K562 (cell line): ENCODE measurements around the gene ADK. TPM values are rescaled to one million over a fixed set of nuclear protein-coding genes. Genes with fewer than 3 reads are reported as not detected.

Source experiments
- ATAC-seq: fragments of 200-7000 bp; cut with Tn5 transposase; 3 replicates; pipeline ENCODE4 v1.9.1; 2020; ENCODE audit warnings: moderate library complexity
- BruUV-seq: library from RNA; stranded (reverse); fragments of 400-500 nt; replicated peaks from 2 replicates; lab custom pipeline; 2021; lab: Mats Ljungman, UMichigan
- CTCF ChIA-PET: fragments of 300-600 bp; formaldehyde crosslinking; extraction: SDS; loops from one replicate; lab custom pipeline; 2021; ENCODE audit warnings: low intra/inter-chr PET ratio; lab: Yijun Ruan, JAX
- POLR2A ChIA-PET: fragments of 300-600, 350-650 bp; sonication (Branson Sonifier 250); formaldehyde crosslinking; extraction: SDS; loops from one replicate; lab custom pipeline; 2021; ENCODE audit warnings: antibody characterized with exemption, inconsistent platforms; lab: Yijun Ruan, JAX
- DNase-seq, 4 experiments: peaks; one replicate each; pipeline versions ENCODE4 v3.0.0 to v3.0.0-alpha.2; 2011 to 2018; ENCODE audit warnings: low spot score in 3 of 4, mixed read lengths in 3 of 4; ENCODE audit errors: extremely low read depth in 1 of 4
- FAIRE-seq: peaks from 2 replicates; lab custom pipeline; 2011; peaks lifted over from hg19 to GRCh38; lab: Jason Lieb, UNC
- H2AFZ ChIP-seq: 2 replicates; pipeline ENCODE4 v1.6.0; 2011; ENCODE audit warnings: low read depth, low read length, control low read depth, inconsistent platforms
- H3K27ac ChIP-seq: fragments of 200-600 bp; 3 replicates; pipeline ENCODE4 v1.8.0; 2011; ENCODE audit warnings: low read depth, mild to moderate bottlenecking, control low read depth, inconsistent platforms, low read length, moderate library complexity, mixed read lengths; ENCODE audit errors: extremely low read depth
- H3K27me3 ChIP-seq, 2 experiments: fragments of 300-600 bp in 1 of 2; 2 replicates in 1 of 2; 3 replicates in 1 of 2; pipeline versions ENCODE4 v1.6.0 to v1.8.0; 2011; ENCODE audit warnings: inconsistent platforms in 2 of 2, low read length in 2 of 2, mild to moderate bottlenecking in 1 of 2, mixed read lengths in 1 of 2, moderate library complexity in 1 of 2; ENCODE audit not compliant: control insufficient read depth in 2 of 2, insufficient read depth in 2 of 2
- H3K36me3 ChIP-seq: fragments of 300-600 bp; 3 replicates; pipeline ENCODE4 v1.8.0; 2011; ENCODE audit warnings: mild to moderate bottlenecking, low read length, inconsistent platforms; ENCODE audit not compliant: control insufficient read depth, insufficient read depth
- H3K4me1 ChIP-seq, 2 experiments: fragments of 200-600 bp in 1 of 2; replicated peaks in 1 of 2; 2 replicates in 1 of 2; 3 replicates in 1 of 2; pipeline versions ENCODE4 v1.5.1 to v1.8.0; 2011; ENCODE audit warnings: inconsistent platforms in 2 of 2, low read length in 2 of 2, mild to moderate bottlenecking in 1 of 2, mixed read lengths in 1 of 2, moderate library complexity in 1 of 2; ENCODE audit not compliant: control insufficient read depth in 2 of 2, insufficient read depth in 2 of 2
- H3K4me2 ChIP-seq: 2 replicates; pipeline ENCODE4 v1.6.1; 2011; ENCODE audit warnings: low read length, control low read depth, inconsistent platforms, mixed read lengths; ENCODE audit not compliant: insufficient read depth
- H3K4me3 ChIP-seq: fragments of 200-600 bp; sonication (generic), shearing (Covaris generic); 2 replicates; pipeline ENCODE4 v1.5.1; 2016; ENCODE audit warnings: control low read depth, inconsistent platforms
- H3K79me2 ChIP-seq: fragments of 200-600 bp; 3 replicates; pipeline ENCODE4 v1.8.0; 2011; ENCODE audit warnings: low read length, inconsistent platforms; ENCODE audit not compliant: control insufficient read depth, insufficient read depth
- H3K9ac ChIP-seq, 2 experiments: 2 replicates each; pipeline versions ENCODE4 v1.6.0 to v1.6.1; 2011; ENCODE audit warnings: low read depth in 2 of 2, low read length in 2 of 2, control low read depth in 1 of 2, inconsistent platforms in 1 of 2, mild to moderate bottlenecking in 1 of 2, mixed read lengths in 1 of 2; ENCODE audit not compliant: insufficient read depth in 1 of 2
- H3K9me1 ChIP-seq: one replicate; pipeline ENCODE4 v1.6.0; 2011; ENCODE audit warnings: inconsistent platforms, mild to moderate bottlenecking, low read length, moderate library complexity; ENCODE audit not compliant: control insufficient read depth, insufficient read depth
- H3K9me3 ChIP-seq: replicated peaks from 2 replicates; pipeline ENCODE4 v1.5.1; 2011; ENCODE audit warnings: low read depth, low read length, inconsistent platforms; ENCODE audit not compliant: control insufficient read depth, insufficient read depth
- H4K20me1 ChIP-seq: replicated peaks from 2 replicates; pipeline ENCODE4 v1.6.1; 2011; ENCODE audit warnings: low read length, inconsistent platforms, mixed read lengths; ENCODE audit not compliant: control insufficient read depth, insufficient read depth
- C11orf30 ChIP-seq: fragments of 450-650 bp; IDR thresholded peaks from 2 replicates; pipeline ENCODE4 v1.6.1; 2016; ENCODE audit warnings: low read depth, mild to moderate bottlenecking
- E2F4 ChIP-seq: sonication (generic); formaldehyde crosslinking; IDR thresholded peaks from 2 replicates; pipeline ENCODE4 v1.8.0; 2022; ENCODE audit warnings: mild to moderate bottlenecking, low read depth, missing genetic modification reagents
- GATAD2A ChIP-seq: fragments of 450-650 bp; IDR thresholded peaks from 2 replicates; pipeline ENCODE4 v1.6.1; 2017
- GTF2B ChIP-seq: IDR thresholded peaks from 2 replicates; pipeline ENCODE4 v1.6.1; 2011; ENCODE audit not compliant: insufficient read length; ENCODE audit errors: extremely low read depth
- HNRNPH1 ChIP-seq: fragments of 200-400 bp; formaldehyde crosslinking; optimal IDR thresholded peaks from 2 replicates; pipeline ENCODE3; 2017; ENCODE audit warnings: low read depth, mild to moderate bottlenecking, low read length, moderate library complexity
- JUND ChIP-seq, 2 experiments: IDR thresholded peaks; 2 replicates in 1 of 2; 3 replicates in 1 of 2; pipeline ENCODE4 v1.6.1; 2011; ENCODE audit warnings: borderline replicate concordance in 2 of 2, low read depth in 2 of 2, low read length in 2 of 2, improper control_type of control experiment in 1 of 2, missing biosample characterization in 1 of 2, missing genetic modification characterization in 1 of 2, missing genetic modification reagents in 1 of 2
- NCOR1 ChIP-seq: fragments of 450-650 bp; IDR thresholded peaks from 2 replicates; pipeline ENCODE4 v1.6.1; 2016; ENCODE audit warnings: mild to moderate bottlenecking, moderate library complexity
- SRSF3 ChIP-seq: fragments of 200-400 bp; formaldehyde crosslinking; IDR thresholded peaks from 2 replicates; pipeline ENCODE4 v1.6.1; 2016; ENCODE audit warnings: mild to moderate bottlenecking, low read length, moderate library complexity; ENCODE audit not compliant: insufficient read depth
- TOE1 ChIP-seq, 2 experiments: fragments of 450-650 bp in 1 of 2; sonication (generic) in 1 of 2; formaldehyde crosslinking in 1 of 2; IDR thresholded peaks; 2 replicates each; pipeline versions ENCODE4 v1.7.1 to v1.8.0; 2016 to 2022; ENCODE audit warnings: borderline replicate concordance in 2 of 2, mild to moderate bottlenecking in 2 of 2, antibody characterized with exemption in 1 of 2, inconsistent platforms in 1 of 2, low read depth in 1 of 2, missing genetic modification reagents in 1 of 2, moderate library complexity in 1 of 2
- ZBTB1 ChIP-seq: sonication (generic); formaldehyde crosslinking; IDR thresholded peaks from 2 replicates; pipeline ENCODE4 v1.8.1; 2023; ENCODE audit warnings: missing genetic modification reagents, low read depth, mild to moderate bottlenecking, borderline replicate concordance
- ZNF224 ChIP-seq: sonication (generic); formaldehyde crosslinking; IDR thresholded peaks from 2 replicates; pipeline ENCODE4 v1.8.0; 2022; ENCODE audit warnings: mild to moderate bottlenecking, missing genetic modification reagents
- in situ Hi-C: fragments of 300-500 bp; cut with MboI; formaldehyde crosslinking; loops from 4 replicates; pipeline ENCODE4 v1.15.0; 2018; ENCODE audit warnings: inconsistent platforms, mixed read lengths
- intact Hi-C: fragments of 100-400 bp; cut with micrococcal nuclease; formaldehyde crosslinking; loops from 2 replicates; pipeline ENCODE4 v1.14.2; 2022
- polyA plus RNA-seq, 8 experiments: library from polyadenylated mRNA; depleted of rRNA in 4 of 8; stranded (reverse) in 5 of 8; unstranded in 3 of 8; fragments of >200 nt; fragmentation: Nextera tagmentation in 2 of 8; fragmentation: Illumina TruSeq in 1 of 8; extraction: Ambion mirVana in 2 of 8; extraction: Trizol in 1 of 8; gene quantifications; 2 replicates each; pipeline versions ENCODE4 v1.2.1 to v1.2.3, GENCODE V29; 2011 to 2014; ENCODE audit warnings: inconsistent platforms in 1 of 8, missing spikeins in 1 of 8
- total RNA-seq, 7 experiments: library from RNA; depleted of rRNA in 6 of 7; stranded (reverse); fragments of >200 nt in 6 of 7; fragmentation: Illumina TruSeq in 2 of 7; extraction: Trizol in 2 of 7; gene quantifications; 2 replicates each; pipeline versions ENCODE4 v1.2.1 to v1.2.3, GENCODE V29; 2011 to 2021; ENCODE audit warnings: low replicate concordance in 1 of 7
- TF ChIP-seq, protein P1 (sequence below): sonication (generic); formaldehyde crosslinking; IDR thresholded peaks from 2 replicates; pipeline ENCODE4 v1.8.0; 2022; ENCODE audit warnings: missing genetic modification reagents, mild to moderate bottlenecking, borderline replicate concordance
- TF ChIP-seq, protein P2 (sequence below): sonication (generic); formaldehyde crosslinking; IDR thresholded peaks from 2 replicates; pipeline ENCODE4 v1.8.0; 2022; ENCODE audit warnings: mild to moderate bottlenecking, missing genetic modification reagents
- TF ChIP-seq, protein P3 (sequence below): sonication (generic); formaldehyde crosslinking; IDR thresholded peaks from 2 replicates; pipeline ENCODE4 v1.8.1; 2023; ENCODE audit warnings: mild to moderate bottlenecking, missing genetic modification reagents

ADK gene
- total and polyA plus RNA-seq, 9 of the 15 experiments (the other 6 are each of a cell fraction or from before 2014, with no cell fraction given) = 54.2 to 97.8 (median 73.6) TPM

DNA sequence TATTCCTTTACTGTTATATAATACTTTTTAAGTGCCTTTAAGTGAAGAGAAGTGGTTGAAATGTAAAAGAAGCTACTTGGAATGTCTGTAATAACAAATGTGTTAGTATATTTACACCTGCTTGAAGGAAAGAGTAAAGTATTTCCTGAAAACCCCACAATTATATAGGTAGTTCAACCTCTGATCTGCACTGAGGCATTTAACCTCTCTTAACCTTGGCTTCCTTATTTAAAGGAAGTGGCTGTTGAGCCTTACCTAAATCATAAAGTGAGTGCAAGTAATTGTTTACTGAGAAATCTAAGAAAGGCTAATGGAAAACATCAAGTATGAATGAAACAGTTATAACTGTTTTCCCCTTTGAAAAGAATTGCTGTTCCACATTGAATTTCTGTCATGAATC lies 294.5 kb downstream of the ADK start:
- no peak overlapping the region for H3K27ac ChIP-seq
- H3K4me2 ChIP-seq = no peak overlapping the region
- in situ Hi-C loops (no loop called here), intact Hi-C loops (no loop called here)
- H3K9me1 ChIP-seq = no peaks in the 10 kb centered on the region
- H3K79me2 ChIP-seq = no peaks in the 10 kb centered on the region
- TF ChIP-seq, protein P1, sequence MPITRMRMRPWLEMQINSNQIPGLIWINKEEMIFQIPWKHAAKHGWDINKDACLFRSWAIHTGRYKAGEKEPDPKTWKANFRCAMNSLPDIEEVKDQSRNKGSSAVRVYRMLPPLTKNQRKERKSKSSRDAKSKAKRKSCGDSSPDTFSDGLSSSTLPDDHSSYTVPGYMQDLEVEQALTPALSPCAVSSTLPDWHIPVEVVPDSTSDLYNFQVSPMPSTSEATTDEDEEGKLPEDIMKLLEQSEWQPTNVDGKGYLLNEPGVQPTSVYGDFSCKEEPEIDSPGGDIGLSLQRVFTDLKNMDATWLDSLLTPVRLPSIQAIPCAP (CRISPR knock-in tag) = no peak
- TF ChIP-seq C11orf30 = no peak
- no peak for TF ChIP-seq ZBTB1
- no peak for TF ChIP-seq GATAD2A
- TF ChIP-seq NCOR1 = no peak
- no peak for TF ChIP-seq GTF2B
- no peak for TF ChIP-seq JUND (IDR thresholded peaks at IDR 0.05; ENCODE audit: borderline replicate concordance, low read depth, low read length)
- TF ChIP-seq JUND (tag; IDR thresholded peaks at IDR 0.05; ENCODE audit: borderline replicate concordance, low read depth, low read length) = no peak
- TF ChIP-seq, protein P2, sequence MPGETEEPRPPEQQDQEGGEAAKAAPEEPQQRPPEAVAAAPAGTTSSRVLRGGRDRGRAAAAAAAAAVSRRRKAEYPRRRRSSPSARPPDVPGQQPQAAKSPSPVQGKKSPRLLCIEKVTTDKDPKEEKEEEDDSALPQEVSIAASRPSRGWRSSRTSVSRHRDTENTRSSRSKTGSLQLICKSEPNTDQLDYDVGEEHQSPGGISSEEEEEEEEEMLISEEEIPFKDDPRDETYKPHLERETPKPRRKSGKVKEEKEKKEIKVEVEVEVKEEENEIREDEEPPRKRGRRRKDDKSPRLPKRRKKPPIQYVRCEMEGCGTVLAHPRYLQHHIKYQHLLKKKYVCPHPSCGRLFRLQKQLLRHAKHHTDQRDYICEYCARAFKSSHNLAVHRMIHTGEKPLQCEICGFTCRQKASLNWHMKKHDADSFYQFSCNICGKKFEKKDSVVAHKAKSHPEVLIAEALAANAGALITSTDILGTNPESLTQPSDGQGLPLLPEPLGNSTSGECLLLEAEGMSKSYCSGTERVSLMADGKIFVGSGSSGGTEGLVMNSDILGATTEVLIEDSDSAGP (CRISPR knock-in tag) = no peak
- no peak for TF ChIP-seq E2F4 (CRISPR knock-in tag)
- no peak for TF ChIP-seq TOE1 (IDR thresholded peaks at IDR 0.05; ENCODE audit: borderline replicate concordance)
- no peak for TF ChIP-seq TOE1 (CRISPR knock-in tag; IDR thresholded peaks at IDR 0.05; ENCODE audit: borderline replicate concordance, low read depth)
- TF ChIP-seq ZNF224 (CRISPR knock-in tag) = no peak
- TF ChIP-seq SRSF3 = no peak
- TF ChIP-seq, protein P3, sequence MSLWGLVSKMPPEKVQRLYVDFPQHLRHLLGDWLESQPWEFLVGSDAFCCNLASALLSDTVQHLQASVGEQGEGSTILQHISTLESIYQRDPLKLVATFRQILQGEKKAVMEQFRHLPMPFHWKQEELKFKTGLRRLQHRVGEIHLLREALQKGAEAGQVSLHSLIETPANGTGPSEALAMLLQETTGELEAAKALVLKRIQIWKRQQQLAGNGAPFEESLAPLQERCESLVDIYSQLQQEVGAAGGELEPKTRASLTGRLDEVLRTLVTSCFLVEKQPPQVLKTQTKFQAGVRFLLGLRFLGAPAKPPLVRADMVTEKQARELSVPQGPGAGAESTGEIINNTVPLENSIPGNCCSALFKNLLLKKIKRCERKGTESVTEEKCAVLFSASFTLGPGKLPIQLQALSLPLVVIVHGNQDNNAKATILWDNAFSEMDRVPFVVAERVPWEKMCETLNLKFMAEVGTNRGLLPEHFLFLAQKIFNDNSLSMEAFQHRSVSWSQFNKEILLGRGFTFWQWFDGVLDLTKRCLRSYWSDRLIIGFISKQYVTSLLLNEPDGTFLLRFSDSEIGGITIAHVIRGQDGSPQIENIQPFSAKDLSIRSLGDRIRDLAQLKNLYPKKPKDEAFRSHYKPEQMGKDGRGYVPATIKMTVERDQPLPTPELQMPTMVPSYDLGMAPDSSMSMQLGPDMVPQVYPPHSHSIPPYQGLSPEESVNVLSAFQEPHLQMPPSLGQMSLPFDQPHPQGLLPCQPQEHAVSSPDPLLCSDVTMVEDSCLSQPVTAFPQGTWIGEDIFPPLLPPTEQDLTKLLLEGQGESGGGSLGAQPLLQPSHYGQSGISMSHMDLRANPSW (CRISPR knock-in tag) = no peak
- no peak for TF ChIP-seq HNRNPH1
- FAIRE-seq = no peak
- no peak overlapping the region for H2AFZ ChIP-seq
- ChIA-PET POLR2A (no interaction called here), CTCF (no interaction called here)
- ATAC-seq = no peak
- H3K4me1 ChIP-seq = no peaks in the 10 kb centered on the region
- H3K27me3 ChIP-seq = no peaks in the 10 kb centered on the region
- H3K4me3 ChIP-seq = no peak overlapping the region
- H3K9ac ChIP-seq = no peak overlapping the region
- H3K9me3 ChIP-seq = no peaks in the 10 kb centered on the region
- 0 out of 3 replicates have a peak, but pooled peaks cover 3% of the 10 kb centered on the region for H3K36me3 ChIP-seq
- H4K20me1 ChIP-seq = no peaks in the 10 kb centered on the region
- no peak for DNase-seq
- no TSS peak for BruUV-seq
